Adrenal gland (tissue), 5 donors: Measurements from ENCODE around the gene HEYL.

Experiments
- POLR2A ChIP-seq, 2 donors: fragments of 450-650 bp; IDR thresholded peaks; one replicate each; pipeline ENCODE4 v1.6.1; 2017; ENCODE audit warnings: antibody characterized with exemption in 2 of 2, mild to moderate bottlenecking in 2 of 2, moderate library complexity in 1 of 2
- TF ChIP-seq, protein P1 (sequence below), 6 experiments: fragments of 450-650 bp in 4 of 6; fragments of 200-600 bp in 2 of 6; sonication (generic) in 1 of 6; IDR thresholded peaks; 1 replicate in 5 of 6; 2 replicates in 1 of 6; pipeline versions ENCODE4 v1.5.1 to v1.8.0; 2016 to 2021; ENCODE audit warnings: antibody characterized with exemption in 6 of 6, mild to moderate bottlenecking in 2 of 6, moderate library complexity in 1 of 6
- donor health status: DM: no; HTN: no; CAD: no.

- TF ChIP-seq, protein P1, sequence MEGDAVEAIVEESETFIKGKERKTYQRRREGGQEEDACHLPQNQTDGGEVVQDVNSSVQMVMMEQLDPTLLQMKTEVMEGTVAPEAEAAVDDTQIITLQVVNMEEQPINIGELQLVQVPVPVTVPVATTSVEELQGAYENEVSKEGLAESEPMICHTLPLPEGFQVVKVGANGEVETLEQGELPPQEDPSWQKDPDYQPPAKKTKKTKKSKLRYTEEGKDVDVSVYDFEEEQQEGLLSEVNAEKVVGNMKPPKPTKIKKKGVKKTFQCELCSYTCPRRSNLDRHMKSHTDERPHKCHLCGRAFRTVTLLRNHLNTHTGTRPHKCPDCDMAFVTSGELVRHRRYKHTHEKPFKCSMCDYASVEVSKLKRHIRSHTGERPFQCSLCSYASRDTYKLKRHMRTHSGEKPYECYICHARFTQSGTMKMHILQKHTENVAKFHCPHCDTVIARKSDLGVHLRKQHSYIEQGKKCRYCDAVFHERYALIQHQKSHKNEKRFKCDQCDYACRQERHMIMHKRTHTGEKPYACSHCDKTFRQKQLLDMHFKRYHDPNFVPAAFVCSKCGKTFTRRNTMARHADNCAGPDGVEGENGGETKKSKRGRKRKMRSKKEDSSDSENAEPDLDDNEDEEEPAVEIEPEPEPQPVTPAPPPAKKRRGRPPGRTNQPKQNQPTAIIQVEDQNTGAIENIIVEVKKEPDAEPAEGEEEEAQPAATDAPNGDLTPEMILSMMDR (IDR thresholded peaks at IDR 0.05) = no peak
- no peak for TF ChIP-seq POLR2A (IDR thresholded peaks at IDR 0.05)
These were observed 9.1 kb upstream of the HEYL start for GRCh38 chr1:39648496-39648895.
